HG03460 (cell line): ENCODE data around the gene PJA1.

ENCODE experiments used
- ATAC-seq: cut with Tn5 transposase; IDR thresholded peaks from one replicate; pipeline ENCODE4 v1.9.1; 2021; ENCODE audit not compliant: unreplicated experiment

Gene PJA1

DNA sequence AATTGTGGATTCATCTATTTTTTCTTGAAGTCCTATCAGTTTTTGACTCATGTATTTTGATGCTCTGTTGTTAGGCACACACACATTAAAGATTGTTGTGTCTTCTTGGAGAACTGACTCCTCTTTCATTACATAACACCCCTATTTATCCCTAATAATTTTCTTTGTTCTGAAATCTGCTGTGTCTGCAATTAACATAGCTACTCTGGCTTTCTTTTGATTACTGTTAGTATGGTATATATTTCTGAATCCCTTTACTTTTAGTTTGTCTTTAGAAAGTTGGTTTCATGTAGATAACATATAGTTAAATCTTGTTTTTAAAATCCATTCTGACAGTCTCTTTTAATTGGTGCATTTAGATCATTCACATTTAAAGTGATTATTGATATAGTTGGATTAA is 5.1 kb upstream of the PJA1 start:
- ATAC-seq = no peak

- ATAC-seq = peak; percentile 64
Measured at GRCh38 chrX:69163936-69164741, 1.1 kb downstream of the PJA1 start.

DNA sequence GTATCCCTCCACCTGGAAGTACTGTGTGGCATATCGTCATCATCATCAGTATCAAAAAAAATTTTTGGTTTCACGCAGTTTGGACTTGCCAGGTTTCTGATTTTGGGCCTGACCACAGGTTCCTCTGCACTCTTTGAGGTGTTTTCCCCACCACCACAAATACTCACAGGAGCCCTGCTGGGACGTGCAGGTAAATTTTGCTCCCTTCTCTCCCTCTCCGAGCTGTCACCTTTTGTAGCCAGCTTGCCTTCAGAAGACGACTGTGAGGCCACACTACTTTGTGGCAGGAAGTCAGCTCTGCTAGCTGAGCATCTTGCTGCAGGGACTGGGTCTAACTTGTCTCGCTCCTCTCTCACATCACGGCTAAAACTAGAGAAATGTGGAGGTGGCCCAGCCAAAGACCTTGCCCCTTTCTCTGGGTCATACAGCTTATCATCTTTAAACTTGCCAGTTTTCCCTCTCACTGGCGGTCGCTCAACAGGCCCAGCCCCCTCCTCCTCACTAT is 2.8 kb downstream of the PJA1 start:
- ATAC-seq = no peak

- no peak for ATAC-seq
Measured at GRCh38 chrX:69161786-69162349, 3.4 kb downstream of the PJA1 start.

DNA sequence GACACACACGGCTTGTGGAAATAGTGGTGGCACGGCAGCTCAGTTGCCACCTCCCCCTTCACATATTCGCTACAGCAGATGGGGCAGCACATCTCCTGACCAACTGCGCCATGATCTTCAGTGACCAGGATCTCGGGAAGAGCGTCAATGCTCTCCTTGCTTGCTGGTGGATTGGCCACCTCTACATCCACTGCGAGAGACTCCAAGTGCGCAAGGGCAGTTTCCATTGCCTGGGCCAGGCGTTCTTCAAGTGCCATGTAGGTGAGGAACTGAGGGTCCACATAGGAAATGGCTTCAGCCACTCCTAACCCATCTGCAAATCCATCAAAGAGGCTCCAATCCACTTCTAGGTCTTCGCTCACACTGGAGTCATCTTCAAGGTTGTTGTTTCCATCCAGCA is 3.9 kb downstream of the PJA1 start:
- no peak for ATAC-seq

- peak; percentile 90 for ATAC-seq
Measured at GRCh38 chrX:69158166-69158980, 6.9 kb downstream of the PJA1 start.

DNA sequence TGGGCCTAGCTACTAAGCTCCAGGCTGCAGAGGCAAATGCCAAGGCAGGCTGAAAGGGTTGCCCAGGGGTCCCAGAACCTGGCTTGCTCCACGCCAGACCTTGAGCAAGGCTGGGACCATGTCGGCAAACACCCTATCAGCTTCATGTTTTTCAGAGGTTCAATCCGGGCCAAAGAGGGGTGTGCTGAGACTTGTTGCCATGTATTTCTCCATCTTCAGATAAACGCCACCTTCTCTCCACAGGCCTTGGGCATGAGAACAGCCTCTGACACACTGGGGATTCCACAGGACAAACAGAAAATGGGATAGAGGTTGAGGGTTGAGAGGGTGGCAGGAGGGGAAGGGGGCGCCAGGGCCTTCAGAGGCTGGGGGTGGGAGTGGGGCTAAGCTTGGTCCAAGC is 8.6 kb downstream of the PJA1 start:
- no peak for ATAC-seq

DNA sequence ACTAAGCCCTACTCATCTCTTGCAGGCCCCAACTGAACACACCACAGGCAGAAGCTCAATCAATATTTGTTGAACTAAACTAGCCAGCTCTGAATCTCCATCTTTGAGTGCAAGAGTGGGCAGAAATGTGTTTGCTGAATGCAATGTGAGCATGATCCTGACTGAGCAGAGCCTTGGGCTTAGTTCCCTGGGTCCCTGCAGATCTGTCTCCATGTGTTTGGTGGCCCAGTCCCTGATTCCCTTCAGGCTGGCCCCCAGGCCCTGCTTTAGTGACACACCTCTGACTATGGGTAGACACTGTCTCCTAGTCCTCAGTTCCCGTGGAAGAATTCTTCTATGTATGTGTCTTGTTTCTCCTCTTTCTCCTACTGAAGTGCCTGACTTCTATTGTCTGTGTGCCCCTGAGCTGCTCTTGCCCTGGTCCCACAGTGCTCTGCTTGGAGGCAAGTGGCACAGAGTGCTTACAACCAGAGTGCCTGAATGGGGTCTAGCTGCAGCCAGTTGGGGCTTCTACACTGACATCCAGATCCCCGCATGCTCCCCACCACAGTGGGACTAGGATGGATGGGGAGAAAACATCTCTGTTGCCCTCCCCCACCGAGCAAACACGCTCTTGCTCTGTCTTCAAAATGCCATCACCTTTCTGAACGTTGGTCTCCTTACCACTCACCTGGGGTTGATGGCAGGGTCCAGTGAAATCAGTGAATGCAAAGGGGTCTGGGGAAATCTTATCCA is 9.3 kb downstream of the PJA1 start:
- no peak for ATAC-seq

- no peak for ATAC-seq
Measured at GRCh38 chrX:69154051-69154450, 11.2 kb downstream of the PJA1 start.

GRCh38 chrX:69153060-69153730 is 12.1 kb downstream of the PJA1 start:
- ATAC-seq = no peak

- ATAC-seq = no peak
Measured at GRCh38 chrX:69152417-69152841, 12.8 kb downstream of the PJA1 start.

DNA sequence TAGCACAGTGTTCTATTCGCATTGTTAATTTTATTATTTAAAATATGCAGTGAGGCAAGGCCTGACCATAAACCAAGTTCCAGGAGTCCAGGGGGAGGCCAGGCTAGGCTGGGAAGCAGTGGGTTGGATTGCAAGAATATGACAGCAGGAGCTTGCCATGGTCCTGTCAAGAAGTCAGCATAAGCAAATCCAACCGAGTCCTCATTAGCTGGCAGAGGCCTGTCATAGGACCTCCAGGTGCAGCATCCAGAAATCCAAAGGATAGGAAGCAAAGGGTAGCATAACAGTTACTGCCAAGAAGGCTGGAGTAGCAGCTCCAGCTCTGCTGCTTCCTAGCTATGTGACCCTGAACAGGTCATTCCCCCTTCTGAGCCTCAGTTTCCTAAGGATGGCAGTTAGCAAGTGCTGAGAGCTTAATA is 13.4 kb downstream of the PJA1 start:
- no peak for ATAC-seq

- ATAC-seq = no peak
Measured at GRCh38 chrX:69150281-69150960, 14.8 kb downstream of the PJA1 start.

GRCh38 chrX:69149466-69150280 is 15.6 kb downstream of the PJA1 start:
- no peak for ATAC-seq

DNA sequence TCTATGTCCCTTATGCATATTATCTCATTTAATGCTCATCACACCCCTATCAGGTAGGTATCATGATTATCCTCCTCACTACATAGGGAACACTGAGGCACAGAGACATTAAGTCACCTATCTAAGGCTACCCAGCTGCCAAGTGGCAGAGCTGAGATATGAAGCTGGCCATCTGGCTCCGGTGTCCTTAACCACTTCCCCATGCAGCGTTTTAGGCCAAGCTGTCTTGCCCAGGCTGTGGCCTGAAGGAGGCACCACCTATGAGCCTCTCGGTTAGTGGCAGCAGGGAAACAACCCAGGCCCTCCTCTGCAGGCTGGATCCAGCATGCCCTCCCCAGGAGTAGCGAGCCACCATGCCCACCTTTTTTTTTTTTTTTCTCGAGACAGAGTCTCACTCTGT is 16.3 kb downstream of the PJA1 start:
- ATAC-seq = no peak

DNA sequence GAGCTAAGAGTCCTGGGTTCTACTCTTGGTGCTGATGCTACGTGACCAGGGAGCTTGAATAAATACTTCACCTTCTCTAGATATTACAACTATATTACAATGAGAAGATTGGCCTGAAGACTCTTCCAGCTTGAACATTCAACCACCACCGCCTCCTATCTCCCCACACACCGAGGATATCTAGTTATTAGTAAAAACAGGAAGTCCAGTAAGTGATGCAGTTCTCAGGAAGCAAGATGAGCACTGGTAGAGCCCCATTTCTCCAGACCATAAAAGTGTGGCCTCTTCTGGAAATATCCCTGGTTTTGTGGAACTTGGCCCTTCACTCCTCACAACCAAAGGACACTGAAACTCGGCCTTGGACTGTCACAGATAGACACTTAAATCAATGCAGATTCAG is 18.5 kb downstream of the PJA1 start:
- ATAC-seq = no peak

DNA sequence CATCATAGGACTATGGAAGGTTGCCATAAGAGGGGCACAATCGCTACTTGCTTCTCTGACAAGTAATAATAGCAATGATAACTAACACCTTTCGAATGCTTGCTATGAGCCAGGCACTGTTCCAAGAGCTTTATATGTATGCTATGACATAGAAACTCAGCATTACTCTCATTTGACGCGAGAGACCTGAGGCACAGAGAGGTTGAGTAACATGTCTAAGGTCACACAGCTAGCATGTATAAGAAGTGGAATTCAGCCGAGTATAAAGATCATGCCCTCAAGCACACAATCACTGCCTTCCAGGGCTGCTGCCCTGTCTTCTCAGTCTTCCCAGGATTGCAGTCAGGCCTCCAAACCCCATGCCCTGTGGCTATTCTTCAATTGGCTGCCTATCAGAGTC is 19.5 kb downstream of the PJA1 start:
- no peak for ATAC-seq

DNA sequence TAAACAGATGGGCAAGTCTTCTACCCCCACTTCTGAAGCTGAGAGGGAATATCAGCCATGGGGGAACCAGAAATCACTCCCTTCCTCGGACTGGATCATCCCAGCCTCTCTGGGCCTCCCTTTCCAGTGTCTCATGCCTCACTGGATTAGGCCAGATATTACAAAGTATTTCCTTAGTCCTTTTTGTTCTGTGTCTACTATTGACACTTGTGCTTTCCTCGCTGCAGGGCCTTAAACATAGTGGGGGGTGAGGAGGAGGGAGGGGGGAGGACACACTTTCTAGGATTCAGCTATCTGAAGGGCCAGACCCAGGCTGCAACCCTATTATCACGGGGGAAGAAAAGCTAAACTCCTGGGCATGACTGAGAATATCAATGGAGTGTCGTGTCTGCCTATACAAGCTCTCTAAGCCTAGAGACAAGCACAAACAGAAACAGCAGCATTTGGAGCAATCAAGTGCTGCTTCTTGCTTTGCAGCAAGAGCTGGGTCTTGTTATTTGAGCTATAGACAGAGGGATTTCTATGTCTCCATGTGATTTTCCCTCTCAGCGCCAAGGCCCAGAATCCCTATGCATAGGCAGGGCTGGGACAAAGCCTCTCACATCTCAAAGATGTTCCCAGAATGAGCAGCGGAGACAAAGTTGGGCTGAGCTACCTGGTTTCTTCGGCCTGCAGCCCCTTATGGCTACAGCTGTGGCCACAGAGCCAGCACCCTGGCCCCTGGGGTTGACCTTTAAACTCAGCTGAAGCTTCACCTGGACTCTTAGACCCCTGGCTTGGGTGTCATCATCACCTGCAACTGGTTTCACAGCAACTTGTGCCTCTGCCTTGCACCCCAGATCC is 20.2 kb downstream of the PJA1 start:
- ATAC-seq = no peak
